Glutamatergic neuron (in vitro differentiated cells): ENCODE measurements around the gene IL1RL2. TPM values are rescaled to one million over a fixed set of nuclear protein-coding genes. Genes with fewer than 3 reads are reported as not detected.

Experiments used
- DNase-seq: peaks from one replicate; pipeline ENCODE4 v3.0.0; 2022
- H3K27ac Mint-ChIP-seq: one replicate; pipeline ENCODE4 v1.8.0; 2020; ENCODE audit warnings: mild to moderate bottlenecking, mixed read lengths, inconsistent platforms; ENCODE audit not compliant: unreplicated experiment
- H3K27me3 Mint-ChIP-seq: one replicate; pipeline ENCODE4 v1.8.0; 2020; ENCODE audit warnings: mild to moderate bottlenecking, moderate library complexity, mixed read lengths, inconsistent platforms; ENCODE audit not compliant: unreplicated experiment
- H3K36me3 Mint-ChIP-seq: one replicate; pipeline ENCODE4 v1.8.0; 2020; ENCODE audit warnings: mild to moderate bottlenecking, mixed read lengths, inconsistent platforms; ENCODE audit not compliant: unreplicated experiment
- H3K4me1 Mint-ChIP-seq: one replicate; pipeline ENCODE4 v1.8.0; 2020; ENCODE audit warnings: mild to moderate bottlenecking, low read depth, mixed read lengths, inconsistent platforms; ENCODE audit not compliant: unreplicated experiment
- H3K4me3 Mint-ChIP-seq: one replicate; pipeline ENCODE4 v1.8.0; 2020; ENCODE audit warnings: mild to moderate bottlenecking, mixed read lengths, inconsistent platforms; ENCODE audit not compliant: unreplicated experiment
- H3K9me3 Mint-ChIP-seq: one replicate; pipeline ENCODE4 v1.8.0; 2020; ENCODE audit warnings: mild to moderate bottlenecking, moderate library complexity, mixed read lengths, inconsistent platforms; ENCODE audit not compliant: unreplicated experiment
- CTCF ChIP-seq: fragments of 200-600 bp; sonication (generic); IDR thresholded peaks from one replicate; pipeline ENCODE4 v1.5.0; 2021; ENCODE audit not compliant: partially characterized antibody, unreplicated experiment
- total RNA-seq: library from RNA; stranded (reverse); fragmentation: NEBNext Ultra II Directional; extraction: Animal tissue kit (Norgen Biotek cat#: 25700); gene quantifications from one replicate; pipeline ENCODE4 v1.2.1, GENCODE V29; 2021; ENCODE audit not compliant: unreplicated experiment

The IL1RL2 gene
- total RNA-seq, 1 donor from 2014 or later = not detected

GRCh38 chr2:102245266-102246151 lies 58.7 kb downstream of the IL1RL2 start:
- no peak for TF ChIP-seq CTCF
- H3K27ac Mint-ChIP-seq = no peak overlapping the region
- H3K36me3 Mint-ChIP-seq = no peaks in the 10 kb centered on the region
- H3K27me3 Mint-ChIP-seq = peaks cover 3% of the 10 kb centered on the region
- DNase-seq = peak; percentile 13
- H3K4me3 Mint-ChIP-seq = no peak overlapping the region
- peaks cover 2% of the 10 kb centered on the region for H3K4me1 Mint-ChIP-seq
- peaks cover 2% of the 10 kb centered on the region for H3K9me3 Mint-ChIP-seq

GRCh38 chr2:102250278-102250821 lies 63.5 kb downstream of the IL1RL2 start:
- Mint-ChIP-seq H3K27ac (no peak overlapping the region), H3K4me1 (peaks cover 2% of the 10 kb centered on the region), H3K4me3 (no peak overlapping the region), H3K36me3 (peaks cover 4% of the 10 kb centered on the region), H3K27me3 (peaks cover 13% of the 10 kb centered on the region), H3K9me3 (peaks cover 2% of the 10 kb centered on the region)
- TF ChIP-seq CTCF = no peak
- no peak for DNase-seq

DNA sequence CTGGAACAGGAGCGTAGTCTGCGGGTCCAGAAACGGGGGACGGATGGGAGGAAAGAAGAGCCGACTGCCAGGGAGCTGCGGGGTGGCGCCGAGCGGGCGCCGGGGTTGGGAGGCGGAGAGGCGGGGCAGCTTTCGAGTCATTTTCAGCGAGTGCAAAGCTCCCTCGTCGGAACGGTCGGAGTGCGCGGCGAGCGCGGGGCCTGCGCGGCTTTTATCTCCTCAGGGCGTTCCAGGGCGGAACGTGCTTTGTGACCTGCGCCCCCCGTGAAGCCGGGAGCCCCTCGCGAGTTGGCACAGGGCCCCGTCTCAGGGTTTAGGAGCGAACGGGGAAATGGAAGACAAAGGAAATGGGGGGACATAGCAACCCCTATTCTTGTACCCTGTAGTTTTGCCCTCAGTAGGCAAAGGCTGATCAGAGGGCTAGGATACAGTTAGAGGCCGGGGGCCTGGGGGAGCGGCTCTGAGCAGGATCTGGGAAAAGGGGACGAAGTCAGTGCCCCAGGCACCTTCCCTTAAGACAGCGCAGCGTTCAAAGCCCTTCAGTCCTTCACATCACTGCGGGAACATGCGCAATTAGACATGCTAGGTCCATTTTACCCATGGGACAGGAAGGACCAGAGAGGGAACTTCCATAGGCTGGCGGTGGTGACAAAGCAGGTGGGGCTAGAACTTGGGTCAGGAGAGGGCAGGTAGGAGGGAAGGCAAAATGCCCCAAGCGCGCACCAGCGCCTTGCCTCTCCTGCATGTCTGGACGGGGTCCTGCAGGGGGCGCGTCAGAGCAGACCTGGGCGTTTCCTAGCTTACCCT lies 64.4 kb downstream of the IL1RL2 start:
- H3K36me3 Mint-ChIP-seq = peaks cover 4% of the 10 kb centered on the region
- TF ChIP-seq CTCF = peak; percentile 84
- peak; percentile 74 for DNase-seq
- peaks cover 13% of the 10 kb centered on the region for H3K27me3 Mint-ChIP-seq
- H3K4me3 Mint-ChIP-seq = peak overlapping the region; percentile 89
- H3K9me3 Mint-ChIP-seq = peaks cover 2% of the 10 kb centered on the region
- H3K4me1 Mint-ChIP-seq = peaks cover 2% of the 10 kb centered on the region
- no peak overlapping the region for H3K27ac Mint-ChIP-seq

DNA sequence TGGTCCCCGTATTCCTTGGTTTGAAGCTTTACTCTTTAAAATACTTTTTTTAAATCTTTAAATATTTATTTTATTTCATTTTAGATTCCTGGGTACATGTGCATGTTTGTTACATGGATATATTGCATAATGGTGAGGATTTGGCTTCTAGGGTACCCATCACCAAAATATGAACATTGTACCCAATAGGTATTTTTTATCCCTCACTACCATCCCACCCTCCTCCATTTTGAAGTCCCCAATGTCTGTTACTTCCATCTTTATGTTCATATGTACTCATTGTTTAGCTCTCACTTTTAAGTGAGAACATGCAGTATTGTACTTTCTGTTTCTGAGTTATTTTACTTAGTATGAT lies 65.0 kb downstream of the IL1RL2 start:
- Mint-ChIP-seq H3K9me3 (peaks cover 2% of the 10 kb centered on the region), H3K4me1 (peaks cover 2% of the 10 kb centered on the region), H3K36me3 (peaks cover 4% of the 10 kb centered on the region), H3K27ac (no peak overlapping the region), H3K27me3 (peaks cover 13% of the 10 kb centered on the region), H3K4me3 (no peak overlapping the region)
- DNase-seq = no peak
- peak; percentile 30 for TF ChIP-seq CTCF
